ENCODE data around the gene LARP1B.
"Not testable (repeated sequence)": the region's sequence is repeated elsewhere in the genome, so short reads cannot be mapped to it uniquely, and the experiment has no call there.

LARP1B gene

GRCh38 chr4:128232719-128233118, 171.6 kb downstream of the LARP1B start:
- no peak overlapping the region for H3K4me3 ChIP-seq (ENCODE audit: low read depth, low read length)
- H3K36me3 ChIP-seq (ENCODE audit: control insufficient read depth, insufficient read depth, low read length), result peaks cover 2% of the 10 kb centered on the region
- H3K4me1 ChIP-seq (ENCODE audit: control insufficient read depth, insufficient read depth, low read length), result no peaks in the 10 kb centered on the region
- H3K27me3 ChIP-seq (ENCODE audit: control insufficient read depth, insufficient read depth, low read length), result no peaks in the 10 kb centered on the region
- H3K9me3 ChIP-seq (ENCODE audit: control insufficient read depth, insufficient read depth, low read length), result no peaks in the 10 kb centered on the region
- H3K9ac ChIP-seq (ENCODE audit: low read depth, low read length), result no peak overlapping the region

GRCh38 chr4:128234836-128235235, 173.7 kb downstream of the LARP1B start:
- no peaks in the 10 kb centered on the region for H3K36me3 ChIP-seq (ENCODE audit: control insufficient read depth, insufficient read depth, low read length)
- no peak overlapping the region for H3K9ac ChIP-seq (ENCODE audit: low read depth, low read length)

GRCh38 chr4:128241019-128241418, 179.9 kb downstream of the LARP1B start:
- H3K4me1 ChIP-seq (ENCODE audit: control insufficient read depth, insufficient read depth, low read length), result no peaks in the 10 kb centered on the region
- H3K27me3 ChIP-seq (ENCODE audit: control insufficient read depth, insufficient read depth, low read length), result no peaks in the 10 kb centered on the region
- no peak overlapping the region for H3K4me3 ChIP-seq (ENCODE audit: low read depth, low read length)
- no peaks in the 10 kb centered on the region for H3K36me3 ChIP-seq (ENCODE audit: control insufficient read depth, insufficient read depth, low read length)
- no peaks in the 10 kb centered on the region for H3K9me3 ChIP-seq (ENCODE audit: control insufficient read depth, insufficient read depth, low read length)
- no peak overlapping the region for H3K9ac ChIP-seq (ENCODE audit: low read depth, low read length)

More at GRCh38 chr4:128234836-128235235, 173.7 kb downstream of the LARP1B start:
- no peaks in the 10 kb centered on the region for H3K4me1 ChIP-seq (ENCODE audit: control insufficient read depth, insufficient read depth, low read length)
- H3K4me3 ChIP-seq (ENCODE audit: low read depth, low read length), result no peak overlapping the region
- H3K27me3 ChIP-seq (ENCODE audit: control insufficient read depth, insufficient read depth, low read length), result no peaks in the 10 kb centered on the region
- H3K9me3 ChIP-seq (ENCODE audit: control insufficient read depth, insufficient read depth, low read length), result no peaks in the 10 kb centered on the region

- Histone ChIP-seq H3K27me3 (ENCODE audit: control insufficient read depth, insufficient read depth, low read length) (no peaks in the 10 kb centered on the region), H3K36me3 (ENCODE audit: control insufficient read depth, insufficient read depth, low read length) (no peaks in the 10 kb centered on the region), H3K4me3 (ENCODE audit: low read depth, low read length) (no peak overlapping the region), H3K9me3 (ENCODE audit: control insufficient read depth, insufficient read depth, low read length) (no peaks in the 10 kb centered on the region), H3K4me1 (ENCODE audit: control insufficient read depth, insufficient read depth, low read length) (no peaks in the 10 kb centered on the region), H3K9ac (ENCODE audit: low read depth, low read length) (no peak overlapping the region)
Observed at GRCh38 chr4:128241425-128241913, 180.4 kb downstream of the LARP1B start.

- H3K4me3 ChIP-seq (ENCODE audit: low read depth, low read length), result no peak overlapping the region
- no peaks in the 10 kb centered on the region for H3K4me1 ChIP-seq (ENCODE audit: control insufficient read depth, insufficient read depth, low read length)
- H3K9ac ChIP-seq (ENCODE audit: low read depth, low read length), result no peak overlapping the region
- no peaks in the 10 kb centered on the region for H3K9me3 ChIP-seq (ENCODE audit: control insufficient read depth, insufficient read depth, low read length)
- no peaks in the 10 kb centered on the region for H3K36me3 ChIP-seq (ENCODE audit: control insufficient read depth, insufficient read depth, low read length)
- H3K27me3 ChIP-seq (ENCODE audit: control insufficient read depth, insufficient read depth, low read length), result no peaks in the 10 kb centered on the region
Observed at GRCh38 chr4:128241981-128242380, 180.9 kb downstream of the LARP1B start.

- no peaks in the 10 kb centered on the region for H3K27me3 ChIP-seq (ENCODE audit: control insufficient read depth, insufficient read depth, low read length)
- H3K4me1 ChIP-seq (ENCODE audit: control insufficient read depth, insufficient read depth, low read length), result no peaks in the 10 kb centered on the region
- H3K36me3 ChIP-seq (ENCODE audit: control insufficient read depth, insufficient read depth, low read length), result no peaks in the 10 kb centered on the region
- no peak overlapping the region for H3K9ac ChIP-seq (ENCODE audit: low read depth, low read length)
- no peak overlapping the region for H3K4me3 ChIP-seq (ENCODE audit: low read depth, low read length)
- peaks cover 2% of the 10 kb centered on the region for H3K9me3 ChIP-seq (ENCODE audit: control insufficient read depth, insufficient read depth, low read length)
Observed at GRCh38 chr4:128242601-128243000, 181.5 kb downstream of the LARP1B start.

- Histone ChIP-seq H3K36me3 (ENCODE audit: control insufficient read depth, insufficient read depth, low read length) (no peaks in the 10 kb centered on the region), H3K9ac (ENCODE audit: low read depth, low read length) (no peak overlapping the region), H3K4me1 (ENCODE audit: control insufficient read depth, insufficient read depth, low read length) (no peaks in the 10 kb centered on the region), H3K9me3 (ENCODE audit: control insufficient read depth, insufficient read depth, low read length) (peaks cover 12% of the 10 kb centered on the region), H3K27me3 (ENCODE audit: control insufficient read depth, insufficient read depth, low read length) (no peaks in the 10 kb centered on the region), H3K4me3 (ENCODE audit: low read depth, low read length) (no peak overlapping the region)
Observed at GRCh38 chr4:128244379-128244778, 183.3 kb downstream of the LARP1B start.

- not testable (repeated sequence) for H3K9ac ChIP-seq (ENCODE audit: low read depth, low read length); H3K27me3 ChIP-seq (ENCODE audit: control insufficient read depth, insufficient read depth, low read length)
- peaks cover 14% of the 10 kb centered on the region for H3K9me3 ChIP-seq (ENCODE audit: control insufficient read depth, insufficient read depth, low read length)
Observed at GRCh38 chr4:128245391-128245790, 184.3 kb downstream of the LARP1B start.

GRCh38 chr4:128247906-128248305, 186.8 kb downstream of the LARP1B start:
- Histone ChIP-seq H3K36me3 (ENCODE audit: control insufficient read depth, insufficient read depth, low read length) (no peaks in the 10 kb centered on the region), H3K9me3 (ENCODE audit: control insufficient read depth, insufficient read depth, low read length) (peaks cover 14% of the 10 kb centered on the region), H3K27me3 (ENCODE audit: control insufficient read depth, insufficient read depth, low read length) (no peaks in the 10 kb centered on the region), H3K9ac (ENCODE audit: low read depth, low read length) (no peak overlapping the region), H3K4me1 (ENCODE audit: control insufficient read depth, insufficient read depth, low read length) (no peaks in the 10 kb centered on the region), H3K4me3 (ENCODE audit: low read depth, low read length) (no peak overlapping the region)

More at GRCh38 chr4:128245391-128245790, 184.3 kb downstream of the LARP1B start:
- not testable (repeated sequence) for H3K4me1 ChIP-seq (ENCODE audit: control insufficient read depth, insufficient read depth, low read length); H3K36me3 ChIP-seq (ENCODE audit: control insufficient read depth, insufficient read depth, low read length); H3K4me3 ChIP-seq (ENCODE audit: low read depth, low read length)

GRCh38 chr4:128249787-128250668, 188.9 kb downstream of the LARP1B start:
- peaks cover 14% of the 10 kb centered on the region for H3K9me3 ChIP-seq (ENCODE audit: control insufficient read depth, insufficient read depth, low read length)
- H3K9ac ChIP-seq (ENCODE audit: low read depth, low read length), result no peak overlapping the region
- no peaks in the 10 kb centered on the region for H3K4me1 ChIP-seq (ENCODE audit: control insufficient read depth, insufficient read depth, low read length)
- no peaks in the 10 kb centered on the region for H3K36me3 ChIP-seq (ENCODE audit: control insufficient read depth, insufficient read depth, low read length)
- no peaks in the 10 kb centered on the region for H3K27me3 ChIP-seq (ENCODE audit: control insufficient read depth, insufficient read depth, low read length)
- H3K4me3 ChIP-seq (ENCODE audit: low read depth, low read length), result no peak overlapping the region

- Histone ChIP-seq H3K4me3 (ENCODE audit: low read depth, low read length) (no peak overlapping the region), H3K4me1 (ENCODE audit: control insufficient read depth, insufficient read depth, low read length) (peaks cover 3% of the 10 kb centered on the region), H3K36me3 (ENCODE audit: control insufficient read depth, insufficient read depth, low read length) (no peaks in the 10 kb centered on the region), H3K9ac (ENCODE audit: low read depth, low read length) (no peak overlapping the region), H3K9me3 (ENCODE audit: control insufficient read depth, insufficient read depth, low read length) (no peaks in the 10 kb centered on the region), H3K27me3 (ENCODE audit: control insufficient read depth, insufficient read depth, low read length) (no peaks in the 10 kb centered on the region)
Observed at GRCh38 chr4:128255906-128256305, 194.8 kb downstream of the LARP1B start.

GRCh38 chr4:128256539-128256938, 195.4 kb downstream of the LARP1B start:
- no peak overlapping the region for H3K9ac ChIP-seq (ENCODE audit: low read depth, low read length)
- H3K9me3 ChIP-seq (ENCODE audit: control insufficient read depth, insufficient read depth, low read length), result no peaks in the 10 kb centered on the region
- H3K36me3 ChIP-seq (ENCODE audit: control insufficient read depth, insufficient read depth, low read length), result no peaks in the 10 kb centered on the region
- peaks cover 3% of the 10 kb centered on the region for H3K4me1 ChIP-seq (ENCODE audit: control insufficient read depth, insufficient read depth, low read length)
- no peak overlapping the region for H3K4me3 ChIP-seq (ENCODE audit: low read depth, low read length)
- H3K27me3 ChIP-seq (ENCODE audit: control insufficient read depth, insufficient read depth, low read length), result no peaks in the 10 kb centered on the region

Data from iPS-15b (cell line).